Nephron progenitor cell (in vitro differentiated cells): Measurements from ENCODE around the gene LAD1.

ENCODE experiments used
- DNase-seq: peaks from one replicate; pipeline ENCODE4 v3.0.0; 2021
- H3K27ac Mint-ChIP-seq: 2 replicates; pipeline ENCODE4 v1.8.0; 2021; ENCODE audit warnings: mild to moderate bottlenecking, moderate library complexity, mixed read lengths
- H3K27me3 Mint-ChIP-seq: 2 replicates; pipeline ENCODE4 v1.8.0; 2021; ENCODE audit warnings: mild to moderate bottlenecking, low read depth, mixed read lengths; ENCODE audit not compliant: poor library complexity
- H3K36me3 Mint-ChIP-seq: 2 replicates; pipeline ENCODE4 v1.8.0; 2021; ENCODE audit warnings: low read depth, mixed read lengths
- H3K4me1 Mint-ChIP-seq: 2 replicates; pipeline ENCODE4 v1.8.0; 2021; ENCODE audit warnings: mixed read lengths
- H3K4me3 Mint-ChIP-seq: 2 replicates; pipeline ENCODE4 v1.8.0; 2021; ENCODE audit warnings: mild to moderate bottlenecking, moderate library complexity, mixed read lengths
- H3K9me3 Mint-ChIP-seq: 2 replicates; pipeline ENCODE4 v1.8.0; 2021; ENCODE audit warnings: mild to moderate bottlenecking, moderate library complexity, mixed read lengths
- TF ChIP-seq, protein P1 (sequence below): fragments of 200-600 bp; sonication (generic); IDR thresholded peaks from 2 replicates; pipeline ENCODE4 v1.5.0; 2021; ENCODE audit warnings: antibody characterized with exemption

Gene LAD1

GRCh38 chr1:201334325-201335173 lies 64.6 kb downstream of the LAD1 start:
- H3K36me3 Mint-ChIP-seq: no peaks in the 10 kb centered on the region
- peaks cover 6% of the 10 kb centered on the region for H3K4me1 Mint-ChIP-seq
- TF ChIP-seq, protein P1, sequence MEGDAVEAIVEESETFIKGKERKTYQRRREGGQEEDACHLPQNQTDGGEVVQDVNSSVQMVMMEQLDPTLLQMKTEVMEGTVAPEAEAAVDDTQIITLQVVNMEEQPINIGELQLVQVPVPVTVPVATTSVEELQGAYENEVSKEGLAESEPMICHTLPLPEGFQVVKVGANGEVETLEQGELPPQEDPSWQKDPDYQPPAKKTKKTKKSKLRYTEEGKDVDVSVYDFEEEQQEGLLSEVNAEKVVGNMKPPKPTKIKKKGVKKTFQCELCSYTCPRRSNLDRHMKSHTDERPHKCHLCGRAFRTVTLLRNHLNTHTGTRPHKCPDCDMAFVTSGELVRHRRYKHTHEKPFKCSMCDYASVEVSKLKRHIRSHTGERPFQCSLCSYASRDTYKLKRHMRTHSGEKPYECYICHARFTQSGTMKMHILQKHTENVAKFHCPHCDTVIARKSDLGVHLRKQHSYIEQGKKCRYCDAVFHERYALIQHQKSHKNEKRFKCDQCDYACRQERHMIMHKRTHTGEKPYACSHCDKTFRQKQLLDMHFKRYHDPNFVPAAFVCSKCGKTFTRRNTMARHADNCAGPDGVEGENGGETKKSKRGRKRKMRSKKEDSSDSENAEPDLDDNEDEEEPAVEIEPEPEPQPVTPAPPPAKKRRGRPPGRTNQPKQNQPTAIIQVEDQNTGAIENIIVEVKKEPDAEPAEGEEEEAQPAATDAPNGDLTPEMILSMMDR: no peak
- H3K4me3 Mint-ChIP-seq: no peak overlapping the region
- DNase-seq: no peak
- no peaks in the 10 kb centered on the region for H3K9me3 Mint-ChIP-seq
- peaks cover 21% of the 10 kb centered on the region for H3K27me3 Mint-ChIP-seq
- no peak overlapping the region for H3K27ac Mint-ChIP-seq

DNA sequence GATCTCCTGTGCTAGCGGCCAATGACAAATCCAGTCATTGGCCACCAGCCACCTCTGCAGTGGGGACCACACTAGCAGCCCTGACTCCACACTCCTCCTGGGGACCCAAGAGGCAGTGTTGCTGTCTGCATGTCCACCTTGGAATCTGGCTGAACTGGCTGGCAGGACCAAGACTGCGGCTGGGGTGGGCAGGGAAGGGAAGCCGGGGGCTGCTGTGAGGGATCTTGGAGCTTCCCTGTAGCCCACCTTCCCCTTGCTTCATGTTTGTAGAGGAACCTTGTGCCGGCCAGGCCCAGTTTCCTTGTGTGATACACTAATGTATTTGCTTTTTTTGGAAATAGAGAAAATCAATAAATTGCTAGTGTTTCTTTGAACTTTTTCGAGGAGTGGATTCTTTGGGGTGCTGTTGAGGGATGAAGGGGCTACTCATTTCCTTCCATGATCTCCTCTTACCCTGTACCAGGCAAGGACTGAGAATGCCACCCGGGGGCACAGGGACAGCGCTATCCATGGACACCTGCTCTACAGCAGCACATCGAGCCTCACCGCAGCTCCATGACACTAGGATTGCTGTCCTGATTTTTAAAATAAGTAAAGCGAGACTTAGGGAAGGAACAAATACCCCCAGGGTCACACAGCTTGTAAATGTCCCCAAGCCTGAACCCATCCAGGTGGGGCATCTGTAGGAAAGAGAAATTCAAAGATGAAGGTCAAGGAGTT lies 66.3 kb downstream of the LAD1 start:
- H3K27me3 Mint-ChIP-seq: peaks cover 12% of the 10 kb centered on the region
- no peaks in the 10 kb centered on the region for H3K36me3 Mint-ChIP-seq
- H3K9me3 Mint-ChIP-seq: no peaks in the 10 kb centered on the region
- peaks cover 6% of the 10 kb centered on the region for H3K4me1 Mint-ChIP-seq
- DNase-seq: no peak
- H3K27ac Mint-ChIP-seq: no peak overlapping the region
- TF ChIP-seq, protein P1: no peak
- H3K4me3 Mint-ChIP-seq: no peak overlapping the region

DNA sequence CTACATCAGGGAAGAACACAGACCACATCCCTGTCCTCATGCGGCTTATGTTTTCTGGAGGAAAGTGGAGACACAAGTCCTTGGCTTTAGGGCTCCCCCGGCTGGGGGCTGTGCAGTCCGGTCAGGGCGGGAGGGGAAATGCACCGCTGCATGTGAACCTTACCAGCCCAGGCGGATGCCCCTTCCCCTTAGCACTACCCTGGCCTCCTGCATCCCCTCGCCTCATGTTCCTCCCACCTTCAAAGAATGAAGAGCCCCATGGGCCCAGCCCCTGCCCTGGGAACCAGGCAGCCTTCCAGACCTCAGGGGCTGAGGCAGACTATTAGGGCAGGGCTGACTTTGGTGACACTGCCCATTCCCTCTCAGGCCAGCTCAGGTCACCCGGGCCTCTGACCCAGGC lies 67.1 kb downstream of the LAD1 start:
- H3K27me3 Mint-ChIP-seq: peaks cover 20% of the 10 kb centered on the region
- no peak overlapping the region for H3K27ac Mint-ChIP-seq
- H3K4me1 Mint-ChIP-seq: peaks cover 6% of the 10 kb centered on the region
- H3K4me3 Mint-ChIP-seq: no peak overlapping the region
- TF ChIP-seq, protein P1: no peak
- DNase-seq: no peak
- H3K9me3 Mint-ChIP-seq: no peaks in the 10 kb centered on the region
- H3K36me3 Mint-ChIP-seq: no peaks in the 10 kb centered on the region

DNA sequence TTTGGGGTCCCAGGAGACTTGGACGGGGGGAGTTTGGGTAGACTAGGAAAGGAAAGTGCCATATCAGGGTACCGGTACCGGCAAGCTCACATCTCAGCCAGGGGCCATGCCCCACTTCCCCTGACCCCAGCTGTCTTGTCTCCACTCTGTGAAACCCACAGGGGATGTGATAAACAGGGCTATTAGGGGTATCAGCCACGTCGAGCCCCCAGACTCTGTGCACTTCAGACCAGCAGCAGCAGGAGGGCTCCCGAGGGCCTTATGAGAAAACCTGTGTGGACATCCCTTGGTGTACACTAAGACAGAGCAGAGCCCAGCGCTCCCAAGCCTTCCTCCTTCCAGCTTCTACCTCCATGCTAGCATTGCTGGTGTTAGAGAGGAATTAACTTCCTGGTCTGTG lies 68.0 kb downstream of the LAD1 start:
- peaks cover 24% of the 10 kb centered on the region for H3K27me3 Mint-ChIP-seq
- H3K4me3 Mint-ChIP-seq: no peak overlapping the region
- no peaks in the 10 kb centered on the region for H3K9me3 Mint-ChIP-seq
- no peaks in the 10 kb centered on the region for H3K36me3 Mint-ChIP-seq
- DNase-seq: no peak
- TF ChIP-seq, protein P1: no peak
- no peak overlapping the region for H3K27ac Mint-ChIP-seq
- peaks cover 6% of the 10 kb centered on the region for H3K4me1 Mint-ChIP-seq
